Hematopoietic multipotent progenitor cell treated with erythropoietin and hydrocortisone succinate and interleukin-3 and kit ligand, for 8 days (in vitro differentiated cells): ENCODE results near the gene IL9.

ENCODE experiments used
- DNase-seq: peaks from one replicate; pipeline ENCODE4 v3.0.0-alpha.2; 2015

The IL9 gene

DNA sequence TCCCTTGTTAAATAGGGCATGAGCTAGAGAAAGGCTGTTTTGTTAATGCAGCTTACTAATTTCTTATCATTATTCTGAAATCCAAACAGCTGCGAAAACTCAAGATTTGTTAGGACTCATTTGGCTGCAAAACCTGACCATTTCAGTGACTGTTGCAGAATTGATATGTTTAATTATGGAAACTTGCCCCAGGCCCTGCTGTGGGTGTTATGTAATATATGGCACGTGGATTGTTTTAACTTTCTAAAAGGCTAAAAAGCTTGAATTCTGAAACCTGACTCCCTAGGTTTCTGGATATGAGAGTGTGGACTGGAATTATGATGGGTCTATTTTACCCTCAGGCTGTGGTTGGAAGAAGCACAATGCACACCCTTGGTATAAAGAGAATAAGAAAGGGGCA lies 4.4 kb downstream of the IL9 start:
- no peak for DNase-seq

- no peak for DNase-seq
Measured at GRCh38 chr5:135890867-135891266, 4.8 kb downstream of the IL9 start.

- no peak for DNase-seq
Measured at GRCh38 chr5:135890296-135890695, 5.3 kb downstream of the IL9 start.

DNA sequence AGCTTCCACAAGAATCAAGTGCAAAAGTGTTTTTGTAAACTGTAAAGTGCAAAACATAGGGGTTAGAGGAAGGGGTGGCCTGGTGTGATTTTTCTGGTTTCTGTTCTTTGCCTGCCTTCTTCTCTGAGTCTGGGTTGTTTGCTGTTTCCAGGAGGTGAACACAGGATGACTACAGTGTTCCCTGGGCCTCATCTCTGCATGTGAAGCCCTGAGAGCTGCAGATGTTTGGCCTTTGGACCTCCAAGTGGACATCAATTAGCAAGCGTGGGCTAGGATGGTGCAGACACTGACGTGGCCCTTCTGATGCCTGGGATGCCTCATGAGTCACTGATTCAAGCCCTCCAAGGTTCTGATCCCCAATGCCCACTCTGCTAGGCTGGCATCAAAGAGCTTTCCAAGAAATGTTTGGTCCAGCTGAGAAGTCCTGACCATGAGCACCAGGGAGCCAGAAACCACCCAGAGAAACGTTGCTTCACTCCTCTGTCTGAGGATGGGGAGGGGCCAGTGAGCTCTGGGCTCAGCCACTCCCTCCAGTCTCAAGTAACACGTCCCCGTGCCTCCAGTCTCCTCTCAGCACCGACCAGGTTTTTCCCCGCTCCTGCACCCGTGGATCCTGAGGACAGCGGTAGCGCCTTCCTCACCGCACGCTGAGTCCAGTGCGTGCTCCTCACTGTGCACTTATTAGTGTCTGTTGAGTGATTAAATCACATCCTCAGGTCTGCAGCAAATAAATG lies 7.6 kb downstream of the IL9 start:
- no peak for DNase-seq

- DNase-seq: peak; percentile 74
Measured at GRCh38 chr5:135887447-135887864, 8.2 kb downstream of the IL9 start.

DNA sequence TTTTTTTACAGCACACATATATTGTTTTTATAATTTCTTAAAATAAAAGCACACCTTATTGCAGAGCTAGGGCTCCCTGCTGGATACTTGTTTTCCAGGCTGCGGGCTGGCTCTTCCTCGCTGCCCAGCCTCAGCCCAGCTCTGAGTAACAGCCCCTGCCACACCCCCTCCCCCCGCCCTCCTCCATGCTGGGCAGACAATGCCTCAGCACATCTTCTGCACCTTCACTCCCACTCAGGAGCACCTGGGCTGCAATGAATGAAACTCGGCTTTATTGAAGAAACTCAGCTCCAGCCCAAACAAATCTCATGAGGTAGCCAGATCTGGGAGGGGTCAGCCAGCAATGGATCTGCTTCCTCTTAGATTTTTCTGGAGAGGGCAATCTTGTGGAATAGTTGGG lies 9.5 kb downstream of the IL9 start:
- no peak for DNase-seq

DNA sequence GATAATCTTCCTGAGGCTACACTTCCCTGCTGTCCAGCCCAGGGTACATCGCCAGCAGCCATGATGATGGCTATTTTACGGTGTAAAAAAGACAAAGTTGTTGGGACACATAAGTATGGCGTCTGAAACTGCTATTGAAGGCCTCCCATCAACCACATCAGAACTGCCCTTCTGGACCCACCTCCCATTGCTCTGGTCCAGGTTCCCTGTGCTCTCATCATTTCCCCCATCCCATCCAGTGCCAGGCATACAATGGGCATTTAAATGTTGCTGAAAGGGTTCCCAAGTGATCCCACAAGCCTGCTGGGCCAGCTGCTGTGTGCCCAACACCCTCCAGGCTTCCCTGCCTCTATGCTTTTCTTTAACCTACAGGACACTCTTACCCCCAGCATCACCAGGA lies 10.6 kb downstream of the IL9 start:
- no peak for DNase-seq

DNA sequence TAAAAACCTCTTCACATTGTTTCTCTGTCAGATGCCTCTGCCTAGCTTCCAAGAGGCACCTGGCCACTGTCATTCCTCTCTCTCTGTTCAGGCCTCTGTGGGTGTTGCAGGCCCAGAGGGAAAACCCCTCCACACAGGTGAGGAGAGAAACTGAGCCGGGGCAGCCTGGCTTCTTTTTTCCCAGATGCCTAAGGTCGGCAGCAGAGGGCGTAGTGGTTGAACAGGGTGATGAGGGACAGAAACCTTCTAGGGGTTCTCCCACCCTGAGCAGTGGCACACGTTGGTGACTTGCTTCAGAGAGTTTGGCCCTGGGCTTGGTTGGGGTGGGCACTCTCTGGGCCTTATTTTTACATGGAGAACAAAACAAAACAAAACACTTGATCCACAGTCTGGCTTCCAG lies 12.2 kb downstream of the IL9 start:
- DNase-seq: no peak

DNA sequence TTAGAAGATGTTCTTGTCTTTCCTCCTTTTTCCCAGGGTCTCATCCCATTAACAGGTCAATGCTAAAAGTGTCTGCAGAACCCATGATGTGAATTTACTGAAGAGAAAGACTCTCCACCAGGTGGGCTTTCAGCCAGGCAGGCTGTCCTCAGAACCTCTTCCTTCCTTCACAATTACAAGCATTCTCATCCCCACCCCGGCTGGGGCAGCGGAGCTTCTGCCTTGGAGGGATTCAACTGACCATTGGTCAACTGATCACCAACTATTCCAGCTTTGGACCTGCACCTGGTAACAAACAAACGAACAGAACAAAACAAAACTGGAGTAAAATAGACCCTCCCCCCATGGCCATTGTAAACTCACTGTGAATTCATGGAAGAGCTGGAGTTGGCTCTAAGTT lies 12.6 kb downstream of the IL9 start:
- DNase-seq: no peak

DNA sequence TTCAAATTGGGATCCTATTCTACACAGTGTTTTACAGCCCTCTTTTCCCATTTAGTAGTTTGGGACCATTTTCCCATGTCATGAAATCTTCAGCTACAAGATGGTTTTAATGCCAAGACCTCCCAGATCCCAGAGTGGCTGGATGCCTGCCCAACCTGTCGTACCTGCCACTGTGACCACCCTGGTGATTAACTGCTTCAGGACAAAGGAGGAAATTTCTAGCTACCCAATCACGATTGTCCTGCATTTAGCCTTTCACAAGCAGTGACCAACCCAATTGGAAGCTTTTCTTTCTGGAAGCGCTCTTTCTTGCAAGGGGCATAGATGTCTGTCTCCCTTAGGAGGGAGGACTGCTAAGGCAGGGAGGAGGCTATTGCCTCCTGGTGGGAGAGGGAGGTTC lies 13.8 kb downstream of the IL9 start:
- DNase-seq: no peak

GRCh38 chr5:135881244-135881643 lies 14.4 kb downstream of the IL9 start:
- DNase-seq: no peak

GRCh38 chr5:135880801-135881200 lies 14.8 kb downstream of the IL9 start:
- DNase-seq: no peak

GRCh38 chr5:135880278-135880677 lies 15.4 kb downstream of the IL9 start:
- peak; percentile 42 for DNase-seq

DNA sequence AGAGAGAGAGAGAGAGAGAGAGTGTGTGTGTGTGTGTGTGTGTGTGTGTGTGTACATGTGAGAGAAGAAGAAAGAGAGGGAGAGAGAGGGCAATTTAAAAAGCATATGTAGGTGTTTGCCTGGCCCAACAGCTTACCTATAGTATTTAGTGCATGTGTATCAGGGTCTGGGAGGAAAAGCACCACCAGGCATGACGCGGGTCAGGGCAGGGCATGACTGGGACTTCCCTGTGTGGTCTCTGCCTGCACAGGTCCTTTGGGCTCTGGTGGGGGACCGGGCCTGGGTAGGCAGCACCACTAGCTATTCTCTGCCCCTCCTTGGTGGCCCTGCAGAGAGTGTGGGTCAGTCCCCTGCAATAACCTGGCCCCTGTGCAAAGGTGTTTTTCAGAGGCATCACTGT lies 16.1 kb downstream of the IL9 start:
- DNase-seq: no peak

DNA sequence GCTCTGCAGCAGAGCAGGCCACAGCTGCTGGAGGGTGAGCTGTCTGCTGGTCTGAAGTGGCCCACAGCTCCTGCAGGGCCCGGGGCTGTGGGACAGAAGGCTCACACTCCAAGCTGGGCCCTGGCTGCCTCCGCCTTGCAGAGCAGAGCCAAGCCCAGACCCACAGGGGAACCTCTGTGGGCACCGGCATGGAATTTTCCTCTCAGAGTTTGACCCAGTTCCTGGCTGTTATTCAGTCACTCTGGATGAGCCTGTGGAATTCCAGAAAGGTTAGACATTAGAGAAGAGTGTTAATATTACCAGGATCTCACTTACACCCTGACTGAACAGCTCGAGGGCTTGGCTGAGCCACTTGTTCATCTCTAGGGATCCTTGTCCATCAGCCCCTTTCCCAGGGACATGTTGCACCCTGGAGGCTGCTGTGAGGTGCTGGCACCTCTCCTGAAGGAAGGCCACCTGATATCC lies 17.5 kb downstream of the IL9 start:
- no peak for DNase-seq

- no peak for DNase-seq
Measured at GRCh38 chr5:135877570-135878155, 18.0 kb downstream of the IL9 start.

DNA sequence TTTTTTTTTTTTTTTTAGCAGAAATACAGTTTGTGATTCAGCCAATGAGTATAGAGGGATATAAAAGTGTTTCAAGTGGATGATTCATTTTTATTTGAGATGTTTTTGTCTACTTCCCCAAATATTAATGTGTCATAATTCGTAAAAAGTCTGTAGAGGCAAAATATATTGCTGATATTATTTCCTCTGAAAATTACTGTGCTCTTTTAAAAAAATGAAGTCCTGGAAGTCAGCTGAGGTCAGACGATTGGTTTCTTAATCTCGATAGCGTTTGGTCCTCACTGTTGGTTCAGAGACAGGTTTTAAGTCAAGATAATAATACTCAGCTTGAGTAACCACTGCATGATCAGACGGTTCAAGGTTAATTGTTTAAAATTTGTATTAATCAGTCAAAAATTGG lies 19.5 kb downstream of the IL9 start:
- peak; percentile 51 for DNase-seq

GRCh38 chr5:135875567-135875966 lies 20.1 kb downstream of the IL9 start:
- DNase-seq: no peak

DNA sequence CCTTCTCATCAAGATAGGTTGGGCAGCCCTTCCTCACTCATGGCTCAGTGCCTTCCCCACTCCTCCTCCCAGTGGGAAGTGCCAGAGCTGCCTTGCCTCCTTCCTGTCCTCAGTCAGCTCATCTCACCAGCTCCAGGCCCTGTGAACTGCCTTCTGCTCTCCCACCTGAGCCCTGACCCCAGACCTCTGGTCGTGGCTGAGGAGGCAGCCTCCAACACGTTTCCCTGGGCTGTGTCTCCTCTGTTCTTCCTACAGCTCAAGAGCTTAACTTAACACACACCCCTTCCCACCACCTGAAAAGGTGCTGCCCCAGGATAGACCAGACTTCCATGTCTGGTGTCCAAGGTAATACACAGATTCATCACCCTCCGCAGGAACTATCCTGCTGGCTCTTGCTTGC lies 21.2 kb downstream of the IL9 start:
- no peak for DNase-seq

DNA sequence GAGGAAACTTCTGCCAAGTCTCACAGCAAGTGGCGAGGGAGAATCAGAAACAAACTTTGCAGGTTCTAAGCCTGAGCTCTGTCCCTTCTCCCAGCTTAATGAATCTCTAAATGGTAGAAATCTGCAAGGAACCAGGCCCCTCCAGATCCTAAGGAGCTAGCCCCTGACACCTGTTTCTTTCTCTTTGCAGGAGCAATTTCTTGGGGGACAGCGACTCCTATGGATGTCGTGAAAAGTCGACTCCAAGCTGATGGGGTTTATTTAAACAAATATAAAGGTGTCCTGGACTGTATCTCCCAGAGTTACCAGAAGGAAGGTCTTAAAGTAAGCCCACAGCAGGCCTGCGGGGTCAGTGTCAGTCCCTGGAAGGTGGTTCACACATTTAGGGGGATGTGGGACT lies 21.8 kb downstream of the IL9 start:
- DNase-seq: no peak

GRCh38 chr5:135871268-135871915 lies 24.2 kb downstream of the IL9 start:
- no peak for DNase-seq

GRCh38 chr5:135869935-135870334 lies 25.7 kb downstream of the IL9 start:
- DNase-seq: no peak

DNA sequence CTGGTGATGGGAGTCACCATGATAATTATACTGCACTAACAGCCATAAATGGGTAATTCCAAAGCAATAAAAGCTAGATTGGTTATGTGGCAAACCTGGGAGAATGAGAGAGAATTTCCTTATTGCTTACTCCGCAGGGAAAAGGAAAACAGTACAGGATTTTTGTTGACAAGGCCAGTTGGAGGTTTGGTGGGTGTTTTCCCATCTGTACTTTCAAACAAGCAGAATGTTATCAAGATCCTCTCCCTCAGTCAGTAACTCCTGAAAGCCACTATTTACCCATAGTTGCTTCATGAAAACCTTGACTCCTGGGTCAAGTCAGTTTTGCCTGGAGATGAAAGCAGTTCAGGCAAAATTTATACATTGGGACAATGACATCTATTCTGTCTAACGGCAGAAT lies 26.4 kb downstream of the IL9 start:
- no peak for DNase-seq

DNA sequence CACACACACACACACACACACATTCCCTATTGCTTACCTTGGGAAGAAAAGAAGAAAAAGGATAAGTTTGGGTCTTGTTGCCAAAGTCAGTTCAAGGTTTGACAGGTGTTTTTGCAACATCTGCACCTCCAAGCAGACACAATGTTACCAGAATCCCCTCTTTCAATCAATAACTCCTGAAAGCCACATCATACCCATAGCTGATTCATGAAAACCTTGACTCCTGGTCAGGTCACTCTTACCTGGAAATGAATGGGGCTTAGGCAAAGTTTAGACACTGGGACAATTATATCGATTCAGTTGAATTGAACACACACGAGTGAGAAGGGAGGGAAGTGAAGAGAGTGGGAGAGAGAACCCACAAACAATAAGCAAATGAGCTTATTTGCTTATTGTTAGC lies 27.0 kb downstream of the IL9 start:
- no peak for DNase-seq
